Sigmoid colon (tissue), 4 donors: ENCODE data around the gene CCDC170.

Experiments used
- EP300 ChIP-seq, 4 donors: sonication (generic); formaldehyde crosslinking; IDR thresholded peaks; one replicate each; pipeline ENCODE4 v1.6.1; 2017; ENCODE audit warnings: antibody characterized with exemption in 4 of 4
- POLR2A ChIP-seq, 2 donors: fragments of 450-650 bp; IDR thresholded peaks; one replicate each; pipeline ENCODE4 v1.6.1; 2016; ENCODE audit warnings: antibody characterized with exemption in 2 of 2, mild to moderate bottlenecking in 2 of 2, moderate library complexity in 2 of 2
- POLR2AphosphoS5 ChIP-seq, 4 donors: sonication (generic); formaldehyde crosslinking; IDR thresholded peaks; one replicate each; pipeline ENCODE4 v1.6.1; 2017; ENCODE audit warnings: antibody characterized with exemption in 4 of 4
- TF ChIP-seq, protein P1 (sequence below), 4 experiments: fragments of 450-650 bp in 3 of 4; fragments of 200-600 bp in 1 of 4; IDR thresholded peaks; one replicate each; pipeline ENCODE4 v1.5.1; 2016 to 2019; ENCODE audit warnings: antibody characterized with exemption in 4 of 4, mild to moderate bottlenecking in 3 of 4, moderate library complexity in 2 of 4

- TF ChIP-seq EP300 (IDR thresholded peaks at IDR 0.05) (no peak), POLR2A (IDR thresholded peaks at IDR 0.05) (no peak), POLR2AphosphoS5 (IDR thresholded peaks at IDR 0.05) (no peak)
- TF ChIP-seq, protein P1, sequence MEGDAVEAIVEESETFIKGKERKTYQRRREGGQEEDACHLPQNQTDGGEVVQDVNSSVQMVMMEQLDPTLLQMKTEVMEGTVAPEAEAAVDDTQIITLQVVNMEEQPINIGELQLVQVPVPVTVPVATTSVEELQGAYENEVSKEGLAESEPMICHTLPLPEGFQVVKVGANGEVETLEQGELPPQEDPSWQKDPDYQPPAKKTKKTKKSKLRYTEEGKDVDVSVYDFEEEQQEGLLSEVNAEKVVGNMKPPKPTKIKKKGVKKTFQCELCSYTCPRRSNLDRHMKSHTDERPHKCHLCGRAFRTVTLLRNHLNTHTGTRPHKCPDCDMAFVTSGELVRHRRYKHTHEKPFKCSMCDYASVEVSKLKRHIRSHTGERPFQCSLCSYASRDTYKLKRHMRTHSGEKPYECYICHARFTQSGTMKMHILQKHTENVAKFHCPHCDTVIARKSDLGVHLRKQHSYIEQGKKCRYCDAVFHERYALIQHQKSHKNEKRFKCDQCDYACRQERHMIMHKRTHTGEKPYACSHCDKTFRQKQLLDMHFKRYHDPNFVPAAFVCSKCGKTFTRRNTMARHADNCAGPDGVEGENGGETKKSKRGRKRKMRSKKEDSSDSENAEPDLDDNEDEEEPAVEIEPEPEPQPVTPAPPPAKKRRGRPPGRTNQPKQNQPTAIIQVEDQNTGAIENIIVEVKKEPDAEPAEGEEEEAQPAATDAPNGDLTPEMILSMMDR (IDR thresholded peaks at IDR 0.05), result no peak
Observed at GRCh38 chr6:151651639-151652038, 157.8 kb downstream of the CCDC170 start.
